Spleen (tissue), 11 donors: ENCODE measurements around the gene TMEM229B. TPM values are rescaled to one million over a fixed set of nuclear protein-coding genes. Genes with fewer than 3 reads are reported as not detected.

Experiments used
- DNase-seq: peaks from one replicate; pipeline ENCODE4 v3.0.0-alpha.2; 2020
- H3K27ac ChIP-seq, 8 donors: fragments of 200-600 bp; sonication (generic) in 7 of 8; 1 replicate in 4 of 8; 2 replicates in 4 of 8; pipeline versions ENCODE4 v1.5.0 to v1.8.0; 2016 to 2021; ENCODE audit warnings: inconsistent platforms in 4 of 8, mild to moderate bottlenecking in 4 of 8, moderate library complexity in 1 of 8
- H3K27me3 ChIP-seq, 7 donors: fragments of 200-600 bp; sonication (generic) in 6 of 7; replicated peaks in 1 of 7; 1 replicate in 4 of 7; 2 replicates in 3 of 7; pipeline versions ENCODE4 v1.5.0 to v1.8.0; 2016 to 2021; ENCODE audit warnings: inconsistent platforms in 3 of 7, mild to moderate bottlenecking in 1 of 7
- H3K36me3 ChIP-seq, 6 donors: fragments of 200-600 bp; sonication (generic) in 5 of 6; 1 replicate in 4 of 6; 2 replicates in 2 of 6; pipeline versions ENCODE4 v1.5.0 to v1.8.0; 2016 to 2021; ENCODE audit warnings: inconsistent platforms in 2 of 6
- H3K4me1 ChIP-seq, 6 donors: fragments of 200-600 bp; sonication (generic) in 5 of 6; 1 replicate in 3 of 6; 2 replicates in 3 of 6; pipeline versions ENCODE4 v1.5.0 to v1.8.0; 2016 to 2021; ENCODE audit warnings: inconsistent platforms in 3 of 6
- H3K4me3 ChIP-seq, 8 donors: fragments of 200-600 bp; sonication (generic) in 7 of 8; 1 replicate in 4 of 8; 2 replicates in 4 of 8; pipeline versions ENCODE4 v1.5.0 to v1.8.0; 2016 to 2021; ENCODE audit warnings: inconsistent platforms in 4 of 8, mild to moderate bottlenecking in 4 of 8, moderate library complexity in 2 of 8
- H3K9me3 ChIP-seq, 8 donors: fragments of 200-600 bp; sonication (generic) in 7 of 8; 1 replicate in 4 of 8; 2 replicates in 4 of 8; pipeline versions ENCODE4 v1.5.0 to v1.8.0; 2016 to 2021; ENCODE audit warnings: inconsistent platforms in 4 of 8
- POLR2A ChIP-seq, 3 donors: fragments of 450-650 bp; IDR thresholded peaks; one replicate each; pipeline ENCODE4 v1.5.1; 2017; ENCODE audit warnings: antibody characterized with exemption in 3 of 3, mild to moderate bottlenecking in 1 of 3
- POLR2AphosphoS5 ChIP-seq, 3 donors: sonication (generic); formaldehyde crosslinking; IDR thresholded peaks; one replicate each; pipeline ENCODE4 v1.5.1; 2017; ENCODE audit warnings: antibody characterized with exemption in 3 of 3
- WGBS, 5 donors: extraction: QIAGEN DNeasy Blood & Tissue Kit in 3 of 5; methylation state at CpG; one replicate each; pipeline versions ENCODE4 v1.1.5 to v1.1.7; 2013 to 2018; 5-methylcytosine and 5-hydroxymethylcytosine counted together
- intact Hi-C: fragments of 100-400 bp; cut with DNase I; formaldehyde crosslinking; loops from one replicate; pipeline ENCODE4 v1.15.0; 2023; ENCODE audit warnings: low total_unique reads
- polyA plus RNA-seq, 3 donors: library from polyadenylated mRNA; stranded (reverse); fragments of 200-250 nt; gene quantifications; one replicate each; pipeline ENCODE4 v1.2.1, GENCODE V29; 2013
- total RNA-seq, 7 donors: library from RNA; depleted of rRNA in 3 of 7; stranded (reverse); fragments of >200 nt in 3 of 7; fragmentation: NEBNext Ultra II Directional in 4 of 7; extraction: Animal tissue kit (Norgen Biotek cat#: 25700) in 4 of 7; gene quantifications; one replicate each; pipeline versions ENCODE4 v1.1.0 to v1.2.1, GENCODE V29; 2016 to 2021
- TF ChIP-seq, protein P1 (sequence below), 11 experiments: fragments of 200-600 bp in 7 of 11; fragments of 450-650 bp in 4 of 11; sonication (generic) in 4 of 11; IDR thresholded peaks in 8 of 11; conservative IDR thresholded peaks in 3 of 11; 1 replicate in 7 of 11; 2 replicates in 4 of 11; pipeline versions ENCODE4 v1.4.0 to v1.8.0; 2016 to 2021; ENCODE audit warnings: antibody characterized with exemption in 11 of 11, inconsistent platforms in 4 of 11, mild to moderate bottlenecking in 1 of 11
- donor health status: healthy with polysubstance abuse.
- donor health status: DM: no; HTN: no; CAD: no; lungs with moderate emphysema.
- donor health status: DM: no; HTN: no; CAD: no.
- donor health status: Bipolar disorder and iron deficiency.
- donor health status: healthy.
- donor health status: DM: no; HTN: no; CAD: no.
- donor health status: DM: yes; HTN: yes; CAD: no.

The TMEM229B gene
- total and polyA plus RNA-seq, 10 donors: 3.0 to 36.0 (median 25.2) TPM

DNA sequence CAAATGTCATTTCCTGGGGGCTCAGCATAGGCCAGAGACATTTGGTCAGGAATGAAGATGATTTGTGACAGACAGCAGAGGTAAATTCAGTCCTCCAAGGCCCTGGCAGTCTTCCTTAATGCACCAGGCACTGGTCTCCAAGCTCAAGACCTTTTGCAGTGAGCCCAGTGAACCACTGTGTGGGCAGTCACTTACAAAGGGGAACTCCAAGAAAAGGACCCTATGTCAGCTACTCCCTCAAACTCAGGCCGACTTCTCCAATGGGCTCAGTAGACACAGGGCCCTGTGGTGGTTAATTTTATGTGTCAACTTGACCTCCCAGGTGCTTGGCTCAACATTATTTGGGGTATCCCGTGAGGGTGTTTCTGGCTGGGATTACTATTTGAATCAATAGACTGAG lies 47.3 kb downstream of the TMEM229B start:
- Histone ChIP-seq H3K36me3 (no peaks in the 10 kb centered on the region), H3K4me3 (no peak overlapping the region), H3K9me3 (no peaks in the 10 kb centered on the region), H3K27ac (no peak overlapping the region), H3K4me1 (no peaks in the 10 kb centered on the region), H3K27me3 (peaks cover 0 to 6% (median 0%) of the 10 kb centered on the region in 7 donors)
- no peak for DNase-seq
- TF ChIP-seq, protein P1, sequence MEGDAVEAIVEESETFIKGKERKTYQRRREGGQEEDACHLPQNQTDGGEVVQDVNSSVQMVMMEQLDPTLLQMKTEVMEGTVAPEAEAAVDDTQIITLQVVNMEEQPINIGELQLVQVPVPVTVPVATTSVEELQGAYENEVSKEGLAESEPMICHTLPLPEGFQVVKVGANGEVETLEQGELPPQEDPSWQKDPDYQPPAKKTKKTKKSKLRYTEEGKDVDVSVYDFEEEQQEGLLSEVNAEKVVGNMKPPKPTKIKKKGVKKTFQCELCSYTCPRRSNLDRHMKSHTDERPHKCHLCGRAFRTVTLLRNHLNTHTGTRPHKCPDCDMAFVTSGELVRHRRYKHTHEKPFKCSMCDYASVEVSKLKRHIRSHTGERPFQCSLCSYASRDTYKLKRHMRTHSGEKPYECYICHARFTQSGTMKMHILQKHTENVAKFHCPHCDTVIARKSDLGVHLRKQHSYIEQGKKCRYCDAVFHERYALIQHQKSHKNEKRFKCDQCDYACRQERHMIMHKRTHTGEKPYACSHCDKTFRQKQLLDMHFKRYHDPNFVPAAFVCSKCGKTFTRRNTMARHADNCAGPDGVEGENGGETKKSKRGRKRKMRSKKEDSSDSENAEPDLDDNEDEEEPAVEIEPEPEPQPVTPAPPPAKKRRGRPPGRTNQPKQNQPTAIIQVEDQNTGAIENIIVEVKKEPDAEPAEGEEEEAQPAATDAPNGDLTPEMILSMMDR (IDR thresholded peaks at IDR 0.05 in 8 of 11, conservative IDR thresholded peaks at IDR 0.05 in 3 of 11): no peak
- TF ChIP-seq POLR2AphosphoS5 (IDR thresholded peaks at IDR 0.05) (no peak), POLR2A (IDR thresholded peaks at IDR 0.05) (no peak)
- intact Hi-C loops: no loop called here
- WGBS, 5 donors: 79 to 92% (median 85%) methylated on average over 2 of the region's 2 CpGs

DNA sequence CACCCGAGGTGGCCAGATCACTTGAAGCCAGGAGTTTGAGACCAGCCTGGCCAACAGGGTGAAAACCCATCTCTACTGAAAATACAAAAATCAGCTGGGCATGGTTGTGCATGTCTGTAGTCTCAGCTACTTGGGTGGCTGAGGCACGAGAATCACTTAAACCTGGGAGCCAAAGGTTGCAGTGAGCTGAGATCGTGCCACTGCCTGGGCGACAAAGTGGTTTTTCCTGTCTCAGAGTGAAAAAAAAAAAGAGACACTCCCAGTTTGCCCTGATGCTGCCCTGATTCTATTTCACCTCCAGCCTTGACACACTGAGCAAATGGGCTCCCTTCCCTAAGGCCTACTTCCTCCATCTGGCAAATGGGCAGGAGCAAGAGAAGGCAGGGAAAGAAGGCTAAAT lies 48.0 kb downstream of the TMEM229B start:
- WGBS, 5 donors: 72 to 87% (median 82%) methylated on average over 4 of the region's 4 CpGs
- TF ChIP-seq, protein P1 (IDR thresholded peaks at IDR 0.05 in 8 of 11, conservative IDR thresholded peaks at IDR 0.05 in 3 of 11): no peak
- no peak for TF ChIP-seq POLR2AphosphoS5 (IDR thresholded peaks at IDR 0.05)
- TF ChIP-seq POLR2A (IDR thresholded peaks at IDR 0.05): no peak
- Histone ChIP-seq H3K9me3 (no peaks in the 10 kb centered on the region), H3K27me3 (peaks cover 0 to 8% (median 0%) of the 10 kb centered on the region in 7 donors), H3K4me3 (no peak overlapping the region), H3K36me3 (no peaks in the 10 kb centered on the region), H3K4me1 (no peaks in the 10 kb centered on the region), H3K27ac (no peak overlapping the region)
- intact Hi-C loops: no loop called here
- no peak for DNase-seq

DNA sequence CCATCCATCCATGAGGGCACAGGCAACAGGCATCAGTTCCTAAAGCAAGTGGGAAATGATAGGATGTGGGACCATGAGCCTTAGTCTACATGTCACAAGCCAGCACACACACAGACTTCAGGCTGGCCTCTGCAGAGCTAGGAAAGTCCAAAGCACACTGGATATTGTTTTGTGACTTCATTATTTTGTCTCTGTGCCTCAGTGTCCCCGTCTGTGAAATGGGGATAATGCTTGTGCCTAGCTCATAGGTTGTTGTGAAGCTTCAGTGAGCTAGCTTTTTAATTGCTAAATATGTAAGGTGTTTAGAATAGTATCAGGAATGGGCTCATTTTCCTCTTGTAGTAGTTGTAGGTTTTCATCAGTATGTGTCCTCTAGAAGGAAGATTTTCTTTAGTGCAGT lies 49.6 kb downstream of the TMEM229B start:
- Histone ChIP-seq H3K27me3 (peaks cover 0 to 8% (median 0%) of the 10 kb centered on the region in 7 donors), H3K27ac (no peak overlapping the region), H3K36me3 (no peaks in the 10 kb centered on the region), H3K9me3 (no peaks in the 10 kb centered on the region), H3K4me1 (no peaks in the 10 kb centered on the region), H3K4me3 (no peak overlapping the region)
- intact Hi-C loops: no loop called here
- no peak for DNase-seq
- TF ChIP-seq, protein P1 (IDR thresholded peaks at IDR 0.05 in 8 of 11, conservative IDR thresholded peaks at IDR 0.05 in 3 of 11): no peak
- no peak for TF ChIP-seq POLR2A (IDR thresholded peaks at IDR 0.05)
- TF ChIP-seq POLR2AphosphoS5 (IDR thresholded peaks at IDR 0.05): no peak
- 55 to 97% (median 82%) methylated on average over 1 of the region's 1 CpG for WGBS, 5 donors

DNA sequence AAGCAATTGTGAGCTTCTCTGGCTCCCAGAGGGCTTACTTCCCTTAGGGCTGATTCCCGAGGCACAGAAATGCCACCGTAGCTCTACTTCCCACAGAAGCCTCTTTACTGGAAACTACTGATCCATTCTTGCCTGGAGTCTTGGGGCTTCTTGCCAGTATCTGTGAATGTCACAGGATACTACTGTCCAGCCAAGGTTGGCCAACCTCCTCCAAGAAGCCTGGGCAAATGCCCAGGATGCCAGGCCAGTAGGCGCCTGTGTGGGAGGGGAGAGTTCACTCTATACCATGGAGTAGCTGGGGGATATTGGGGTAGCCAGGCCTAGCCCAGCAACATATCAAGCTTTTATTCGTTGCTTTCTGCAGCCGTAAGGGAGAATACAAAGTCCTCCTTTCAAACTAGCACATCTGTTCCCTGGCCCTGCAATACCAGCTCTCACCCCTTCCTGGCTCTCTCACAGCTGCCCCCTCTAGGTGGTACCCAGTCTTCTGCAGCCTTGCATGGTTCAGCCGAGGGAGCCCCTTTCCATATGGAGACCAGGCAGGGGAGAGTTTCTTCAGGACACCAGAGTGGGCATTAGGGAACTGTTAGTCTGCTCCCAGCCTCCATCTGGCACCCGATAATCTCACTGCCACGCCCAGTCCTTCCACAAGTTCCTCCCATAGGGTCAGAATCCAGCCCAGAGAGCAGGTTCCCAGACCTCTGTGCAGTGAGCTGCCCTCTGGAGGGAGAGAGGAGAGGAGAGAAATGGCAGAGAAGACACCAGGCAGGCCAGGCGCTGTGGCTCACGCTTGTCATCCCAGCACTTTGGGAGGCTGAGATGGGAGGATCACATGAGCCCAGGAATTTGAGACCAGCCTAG lies 52.3 kb downstream of the TMEM229B start:
- no peak for DNase-seq
- no peaks in the 10 kb centered on the region for H3K4me1 ChIP-seq
- H3K27ac ChIP-seq: no peak overlapping the region
- 82 to 91% (median 89%) methylated on average over 10 of the region's 10 CpGs for WGBS, 5 donors
- intact Hi-C loops: no loop called here
- H3K36me3 ChIP-seq: no peaks in the 10 kb centered on the region
- H3K4me3 ChIP-seq: no peak overlapping the region
- TF ChIP-seq, protein P1 (IDR thresholded peaks at IDR 0.05 in 8 of 11, conservative IDR thresholded peaks at IDR 0.05 in 3 of 11): no peak
- TF ChIP-seq POLR2A (IDR thresholded peaks at IDR 0.05) (no peak), POLR2AphosphoS5 (IDR thresholded peaks at IDR 0.05) (no peak)
- H3K9me3 ChIP-seq: no peaks in the 10 kb centered on the region
- peaks cover 0 to 8% (median 0%) of the 10 kb centered on the region in 7 donors for H3K27me3 ChIP-seq
